ENCODE measurements around the gene PLEKHA4. TPM values are rescaled to one million over a fixed set of nuclear protein-coding genes. Genes with fewer than 3 reads are reported as not detected.
"Not testable (repeated sequence)": the region's sequence is repeated elsewhere in the genome, so short reads cannot be mapped to it uniquely, and the experiment has no call there.

PLEKHA4 gene
- total RNA-seq, 4 donors from 2014 or later: 2.8 to 38.8 (median 5.9) TPM

DNA sequence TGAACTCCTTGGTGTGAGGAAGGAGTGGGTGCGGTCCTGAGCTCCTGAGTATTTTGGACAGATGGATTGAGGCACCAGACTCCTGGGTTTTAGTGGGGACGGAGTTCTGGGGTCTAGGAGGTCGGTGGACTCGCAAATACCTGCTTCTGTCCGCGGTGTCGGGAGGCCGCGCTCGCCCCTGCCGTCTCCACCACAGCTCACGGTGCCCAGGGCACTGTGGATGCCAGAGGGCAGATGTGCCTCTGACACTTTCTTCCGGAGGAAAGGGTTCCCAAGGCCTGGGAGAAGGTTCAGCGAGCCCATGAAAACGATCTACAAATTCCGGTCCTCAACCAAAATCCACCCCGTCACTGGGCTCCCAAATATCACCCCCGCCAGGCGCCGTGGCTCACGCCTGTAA is 26.8 kb upstream of the PLEKHA4 start:
- no peak overlapping the region for H3K27ac ChIP-seq
- DNase-seq: no peak
- no peaks in the 10 kb centered on the region for H3K9me3 ChIP-seq
- H3K27me3 ChIP-seq: no peaks in the 10 kb centered on the region
- TF ChIP-seq CTCF (IDR thresholded peaks at IDR 0.05): no peak
- TF ChIP-seq POLR2A (IDR thresholded peaks at IDR 0.05): no peak
- peaks cover 0 to 5% (median 0%) of the 10 kb centered on the region in 4 donors for H3K4me1 ChIP-seq
- no peak overlapping the region for H3K4me3 ChIP-seq
- H3K36me3 ChIP-seq: no peaks in the 10 kb centered on the region

DNA sequence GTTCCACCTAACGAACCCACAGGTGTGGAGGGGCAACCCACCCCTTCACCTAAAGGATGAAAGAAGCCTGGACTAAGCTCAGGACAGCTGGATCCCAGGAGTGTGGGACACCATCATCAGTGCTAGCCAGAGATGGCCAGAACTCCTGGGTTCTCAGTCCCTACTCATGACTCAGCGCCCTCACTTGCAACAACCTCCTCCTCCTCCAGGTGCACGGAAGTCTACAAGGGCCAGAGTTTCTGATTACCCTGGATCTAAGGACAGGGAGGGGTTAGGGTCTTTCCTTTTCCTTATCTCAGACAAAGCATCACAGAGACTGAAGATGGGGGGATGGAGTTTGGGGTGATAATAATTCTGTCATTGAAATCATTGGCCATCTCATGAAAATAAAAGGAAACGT is 22.1 kb upstream of the PLEKHA4 start:
- H3K9me3 ChIP-seq: no peaks in the 10 kb centered on the region
- H3K27ac ChIP-seq: no peak overlapping the region
- H3K36me3 ChIP-seq: no peaks in the 10 kb centered on the region
- TF ChIP-seq POLR2A (IDR thresholded peaks at IDR 0.05) (no peak), CTCF (IDR thresholded peaks at IDR 0.05) (peak in 1 of 6 experiments; percentile 9)
- H3K4me3 ChIP-seq: no peak overlapping the region
- no peaks in the 10 kb centered on the region for H3K4me1 ChIP-seq
- no peaks in the 10 kb centered on the region for H3K27me3 ChIP-seq
- DNase-seq: no peak

- H3K27ac ChIP-seq, H3K4me3 ChIP-seq, H3K9me3 ChIP-seq, H3K27me3 ChIP-seq, H3K4me1 ChIP-seq, H3K36me3 ChIP-seq, DNase-seq: not testable (repeated sequence)
These were observed 21.1 kb upstream of the PLEKHA4 start for GRCh38 chr19:48889496-48889895.

GRCh38 chr19:48887861-48888612 is 19.6 kb upstream of the PLEKHA4 start:
- Histone ChIP-seq H3K4me3 (no peak overlapping the region), H3K27me3 (no peaks in the 10 kb centered on the region), H3K27ac (no peak overlapping the region), H3K9me3 (no peaks in the 10 kb centered on the region), H3K4me1 (no peaks in the 10 kb centered on the region), H3K36me3 (no peaks in the 10 kb centered on the region)
- DNase-seq: no peak
- TF ChIP-seq POLR2A (IDR thresholded peaks at IDR 0.05) (no peak), CTCF (IDR thresholded peaks at IDR 0.05) (no peak)

DNA sequence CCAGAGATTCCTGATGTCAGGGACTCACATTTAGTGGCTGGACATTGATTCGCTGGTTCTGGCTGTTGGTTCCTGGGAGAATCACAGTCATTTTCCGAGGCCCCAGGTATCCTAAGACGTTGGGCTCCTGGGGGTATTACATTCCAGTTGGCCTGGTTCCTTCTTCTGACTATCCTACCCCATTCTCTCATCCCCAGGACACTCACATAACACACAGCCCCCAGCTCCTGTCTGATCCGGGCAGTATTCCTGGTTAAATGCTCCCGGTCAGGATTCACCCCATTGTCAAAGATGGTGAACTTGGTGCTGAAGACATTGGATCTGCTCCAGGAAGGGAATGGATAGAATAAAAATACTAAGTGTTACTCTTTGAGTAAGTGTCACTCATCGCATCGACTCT is 15.3 kb upstream of the PLEKHA4 start:
- DNase-seq: no peak
- no peaks in the 10 kb centered on the region for H3K4me1 ChIP-seq
- peaks cover 0 to under 1% (median 0%) of the 10 kb centered on the region in 3 donors for H3K36me3 ChIP-seq
- H3K4me3 ChIP-seq: no peak overlapping the region
- H3K27ac ChIP-seq: no peak overlapping the region
- TF ChIP-seq CTCF (IDR thresholded peaks at IDR 0.05): no peak
- no peak for TF ChIP-seq POLR2A (IDR thresholded peaks at IDR 0.05)
- H3K27me3 ChIP-seq: no peaks in the 10 kb centered on the region
- no peaks in the 10 kb centered on the region for H3K9me3 ChIP-seq

DNA sequence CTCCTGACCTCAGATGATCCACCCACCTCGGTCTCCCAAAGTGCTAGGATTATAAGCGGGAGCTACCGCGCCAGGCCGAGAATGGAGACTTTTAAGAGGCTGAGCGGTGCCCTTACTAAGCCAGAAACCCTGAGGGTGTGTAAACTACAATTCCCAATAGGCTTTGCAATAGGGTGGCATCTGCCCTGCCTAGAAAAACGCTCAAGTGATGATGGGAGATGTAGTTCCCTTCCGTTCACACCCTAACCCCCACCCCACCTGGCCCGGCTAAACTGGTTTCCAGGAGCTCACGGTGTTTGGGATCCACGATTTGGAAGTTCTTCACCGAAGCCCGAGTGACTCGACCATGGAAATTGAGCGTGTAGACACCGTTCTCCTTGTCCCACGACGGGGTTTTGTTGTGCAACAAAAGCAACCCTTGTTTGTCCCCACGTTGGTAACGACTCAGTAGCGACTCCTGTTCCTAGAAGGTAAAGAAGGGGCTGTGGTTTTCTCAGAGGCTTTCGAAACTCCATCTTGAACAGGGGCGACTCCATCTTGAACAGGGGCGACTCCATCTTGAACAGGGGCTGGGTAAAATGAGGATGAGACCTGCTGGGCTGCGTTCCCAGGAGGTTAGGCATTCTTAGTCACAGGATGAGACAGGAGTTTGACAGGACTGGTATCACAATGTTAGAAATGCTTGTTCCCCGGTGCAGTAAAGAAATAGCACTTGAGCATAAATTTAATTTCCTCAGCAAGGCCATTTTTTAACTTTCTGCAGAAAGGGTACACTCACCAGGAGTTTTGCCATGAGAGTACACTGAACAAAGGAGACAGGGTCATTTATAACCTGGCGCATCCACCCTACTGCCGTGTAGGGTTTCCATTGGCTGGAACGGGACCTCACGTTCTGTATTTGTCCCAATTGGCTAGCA is 13.6 kb upstream of the PLEKHA4 start:
- DNase-seq: no peak
- peaks cover 0 to 6% (median under 1%) of the 10 kb centered on the region in 4 donors for H3K4me1 ChIP-seq
- no peak overlapping the region for H3K4me3 ChIP-seq
- no peak overlapping the region for H3K27ac ChIP-seq
- H3K27me3 ChIP-seq: no peaks in the 10 kb centered on the region
- TF ChIP-seq POLR2A (IDR thresholded peaks at IDR 0.05) (no peak), CTCF (IDR thresholded peaks at IDR 0.05) (no peak)
- peaks cover 0 to 18% (median 0%) of the 10 kb centered on the region in 3 donors for H3K36me3 ChIP-seq
- H3K9me3 ChIP-seq: no peaks in the 10 kb centered on the region

GRCh38 chr19:48879696-48880095 is 11.3 kb upstream of the PLEKHA4 start:
- peaks cover 0 to 39% (median 0%) of the 10 kb centered on the region in 3 donors for H3K36me3 ChIP-seq
- H3K27ac ChIP-seq, H3K4me3 ChIP-seq, H3K27me3 ChIP-seq, DNase-seq, H3K9me3 ChIP-seq: not testable (repeated sequence)
- H3K4me1 ChIP-seq: peaks cover 4 to 21% (median 12%) of the 10 kb centered on the region in 4 donors
